ENCODE measurements around the gene C4orf50. TPM values are rescaled to one million over a fixed set of nuclear protein-coding genes. Genes with fewer than 3 reads are reported as not detected.

C4orf50 gene
- total and polyA plus RNA-seq, 2 of the 13 experiments (the other 11 are each of a cell fraction or from before 2014, with no cell fraction given): not detected

- TF ChIP-seq RERE (CRISPR knock-in tag; IDR thresholded peaks at IDR 0.05; ENCODE audit: low read depth) (no peak), POLR2AphosphoS2 (IDR thresholded peaks at IDR 0.05; ENCODE audit: low read depth, low read length) (no peak), ZNF615 (CRISPR knock-in tag; IDR thresholded peaks at IDR 0.05; ENCODE audit: borderline replicate concordance) (no peak), ZFY (CRISPR knock-in tag; IDR thresholded peaks at IDR 0.05) (no peak), ZNF280D (CRISPR knock-in tag; IDR thresholded peaks at IDR 0.05) (no peak)
These were observed 37.2 kb upstream of the C4orf50 start (continued) for GRCh38 chr4:6055436-6055835.

All from HepG2 (cell line).